HG03066 (cell line): Measurements from ENCODE around the gene FEM1A.
"Not testable (repeated sequence)": the region's sequence is repeated elsewhere in the genome, so short reads cannot be mapped to it uniquely, and the experiment has no call there.

Experiments
- ATAC-seq: cut with Tn5 transposase; IDR thresholded peaks from one replicate; pipeline ENCODE4 v1.9.1; 2021; ENCODE audit warnings: low read depth; ENCODE audit not compliant: unreplicated experiment

The FEM1A gene

DNA sequence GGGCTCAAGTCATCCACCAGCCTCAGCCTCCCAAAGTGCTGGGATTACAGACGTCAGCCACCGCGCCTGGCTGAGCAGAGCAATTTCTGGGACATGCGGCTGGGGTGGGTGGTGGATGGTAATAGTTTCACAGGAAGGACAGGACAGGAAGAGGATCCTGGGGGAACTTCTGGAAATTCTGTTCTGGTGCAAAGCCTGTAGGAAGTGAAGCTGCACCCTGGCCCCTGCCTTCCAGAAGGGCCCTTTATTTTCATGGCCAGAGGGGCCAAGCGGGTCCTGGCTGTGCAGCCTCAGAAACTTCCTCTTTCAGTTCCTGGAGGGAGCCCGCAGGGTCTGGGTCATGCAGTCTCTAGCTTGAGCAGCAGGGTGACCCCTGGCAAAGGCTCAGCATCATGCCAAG, 15.7 kb downstream of the FEM1A start:
- ATAC-seq: no peak

DNA sequence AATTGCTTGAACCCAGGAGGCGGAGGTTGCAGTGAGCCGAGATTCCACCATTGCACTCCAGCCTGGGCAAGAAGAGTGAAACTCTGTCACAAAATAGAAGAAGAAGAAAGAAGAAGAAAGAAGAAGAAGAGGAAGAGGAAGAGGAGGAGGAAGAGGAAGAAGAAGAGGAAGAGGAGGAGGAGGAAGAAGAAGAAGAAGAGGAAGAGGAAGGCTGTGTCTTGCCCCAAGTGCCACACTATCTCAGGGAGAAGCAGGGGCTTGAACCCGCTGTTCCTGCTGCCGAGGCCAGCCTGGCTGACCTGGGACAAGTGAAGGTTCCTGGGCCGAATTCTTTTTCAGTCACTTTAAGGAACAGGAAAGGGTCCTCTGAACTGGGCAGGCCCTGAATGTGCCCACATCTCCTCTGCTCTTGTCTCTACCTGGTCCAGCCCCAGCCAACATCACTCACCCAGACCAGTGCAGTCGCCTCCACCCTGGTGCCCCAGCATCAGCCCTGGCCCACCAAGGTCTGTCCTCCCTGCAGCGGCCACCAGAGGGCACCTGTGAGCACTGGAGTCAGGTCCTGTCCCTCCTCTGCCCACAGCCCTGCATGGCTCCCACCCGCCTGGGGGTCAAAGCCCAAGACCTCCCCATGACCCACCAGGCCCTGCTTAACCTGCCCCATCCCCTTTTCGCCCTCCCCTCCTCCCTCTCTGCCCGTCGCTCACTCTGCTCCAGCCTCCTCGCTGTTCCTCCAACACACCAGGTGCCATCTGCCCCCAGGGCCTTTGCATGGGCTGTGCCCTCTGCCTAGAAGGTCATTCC, 20.0 kb downstream of the FEM1A start:
- ATAC-seq: no peak

DNA sequence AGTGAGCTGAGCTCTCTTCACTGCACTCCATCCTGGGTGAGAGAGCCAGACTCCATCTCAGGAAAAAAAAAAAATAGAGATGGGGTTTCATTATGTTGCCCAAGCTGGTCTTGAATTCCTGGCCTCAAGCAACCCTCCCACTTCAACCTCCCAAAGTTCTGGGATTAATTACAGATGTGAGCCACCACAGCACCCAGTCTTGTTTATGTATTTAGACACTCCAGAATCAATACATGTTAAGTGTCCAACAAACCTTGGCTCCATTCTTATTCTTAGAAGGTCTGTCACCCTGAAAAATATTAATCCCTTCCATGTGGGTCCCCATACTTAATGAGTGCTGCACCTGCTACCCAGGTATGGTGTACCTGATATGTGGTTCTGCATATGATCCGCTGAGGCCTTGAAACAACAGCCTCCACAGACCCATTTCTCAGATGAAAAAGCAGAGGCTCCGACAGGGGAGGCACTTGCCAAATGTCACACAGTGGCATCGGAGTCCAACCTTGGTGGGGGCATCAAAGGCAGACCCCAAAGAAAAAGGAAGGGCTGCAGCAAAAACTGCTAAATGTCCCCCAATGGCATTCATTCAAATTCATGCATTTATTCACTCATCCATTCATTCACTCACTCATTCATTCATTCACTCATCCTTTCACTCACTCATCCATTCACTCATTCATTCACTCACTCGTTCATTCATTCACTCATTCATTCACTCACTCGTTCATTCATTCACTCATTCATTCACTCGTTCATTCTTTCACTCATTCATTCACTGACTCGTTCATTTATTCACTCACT, 23.3 kb downstream of the FEM1A start:
- ATAC-seq: no peak

DNA sequence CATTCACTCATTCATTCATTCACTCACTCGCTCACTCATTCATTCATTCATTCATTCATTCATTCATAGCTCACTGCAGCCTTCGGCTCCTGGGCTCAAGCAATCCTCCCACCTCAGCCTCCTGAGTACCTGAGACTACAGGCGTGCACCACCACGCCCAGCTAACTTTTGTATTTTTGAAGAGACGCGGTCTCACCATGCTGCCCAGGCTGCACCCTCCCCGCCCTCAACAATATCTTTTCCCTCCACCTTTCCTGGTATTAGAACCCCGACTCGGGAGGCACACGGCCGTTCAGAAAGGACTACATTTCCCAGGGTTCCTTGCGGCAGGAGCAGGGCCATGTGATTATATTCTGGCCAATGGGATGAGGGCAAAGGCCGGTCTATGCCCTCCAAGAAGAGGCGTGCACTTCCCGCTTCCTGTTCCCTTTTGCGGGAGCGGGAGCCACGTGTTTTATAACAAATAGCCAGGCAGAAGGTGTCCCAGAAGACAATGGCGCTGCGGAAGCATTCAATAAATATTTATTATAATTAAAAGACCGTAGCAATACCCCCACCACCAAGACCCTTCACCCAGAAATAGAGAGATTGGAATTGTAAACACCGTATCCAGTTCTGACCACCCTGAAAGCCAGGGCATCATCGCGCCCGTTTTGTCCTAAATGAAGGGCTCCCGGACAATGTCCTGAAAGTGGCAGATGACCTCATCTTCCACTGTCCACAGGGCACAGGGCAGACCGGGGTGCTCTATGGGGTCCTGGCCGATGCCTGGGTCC, 24.1 kb downstream of the FEM1A start:
- no peak for ATAC-seq

DNA sequence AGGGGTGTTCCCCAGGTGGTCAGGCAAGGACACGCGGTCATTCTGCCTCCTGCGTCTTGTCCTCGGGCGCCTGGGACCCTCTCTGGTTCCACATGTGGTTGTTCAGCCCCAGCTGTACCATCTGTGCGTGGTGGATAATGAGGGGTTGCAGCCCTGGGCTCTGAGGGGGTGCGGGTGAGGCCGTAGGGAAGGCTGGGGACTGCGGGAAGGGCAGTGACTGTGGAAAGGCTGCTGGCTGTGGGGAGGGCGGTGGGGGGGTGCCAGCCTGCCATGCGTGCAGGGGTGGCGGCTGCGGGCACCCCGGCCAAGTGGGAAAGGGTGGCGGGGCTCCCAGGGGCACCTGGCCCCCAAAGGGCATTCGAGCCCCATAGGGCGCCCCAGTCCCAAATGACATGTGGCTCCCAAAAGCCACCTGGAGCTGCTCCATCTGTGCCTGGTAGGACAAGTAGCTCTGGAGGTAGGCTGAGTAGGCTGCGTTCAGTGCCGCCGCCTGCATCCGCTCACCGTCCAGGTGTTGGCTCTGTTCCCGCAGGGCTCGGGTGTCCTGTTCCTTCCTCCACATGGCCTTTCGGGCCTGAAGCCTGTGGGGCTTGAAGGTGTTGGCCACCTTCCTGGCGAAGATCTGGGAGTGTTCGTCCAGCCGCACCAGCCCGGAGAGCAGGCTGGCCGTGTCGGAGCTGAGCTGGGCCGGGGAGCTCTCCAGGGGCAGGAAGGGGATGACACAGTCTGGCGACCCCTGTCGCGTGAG, 24.8 kb downstream of the FEM1A start:
- no peak for ATAC-seq

DNA sequence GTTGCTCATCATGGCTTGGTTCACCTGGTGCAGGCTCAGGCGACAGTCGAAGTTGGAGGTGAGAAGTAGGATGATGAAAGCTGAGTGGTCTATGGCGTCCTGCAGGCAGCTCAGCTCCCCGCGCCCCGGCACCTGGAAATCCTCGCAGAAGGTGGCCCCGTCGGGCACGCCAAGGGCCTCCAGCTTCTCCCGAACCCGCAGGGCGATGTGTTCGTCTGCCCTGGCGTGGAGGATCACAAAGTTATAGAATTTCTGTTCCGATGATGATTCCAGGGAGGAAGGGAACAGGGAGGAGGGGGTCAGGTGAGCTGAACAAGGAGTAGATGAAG, 25.4 kb downstream of the FEM1A start:
- no peak for ATAC-seq

DNA sequence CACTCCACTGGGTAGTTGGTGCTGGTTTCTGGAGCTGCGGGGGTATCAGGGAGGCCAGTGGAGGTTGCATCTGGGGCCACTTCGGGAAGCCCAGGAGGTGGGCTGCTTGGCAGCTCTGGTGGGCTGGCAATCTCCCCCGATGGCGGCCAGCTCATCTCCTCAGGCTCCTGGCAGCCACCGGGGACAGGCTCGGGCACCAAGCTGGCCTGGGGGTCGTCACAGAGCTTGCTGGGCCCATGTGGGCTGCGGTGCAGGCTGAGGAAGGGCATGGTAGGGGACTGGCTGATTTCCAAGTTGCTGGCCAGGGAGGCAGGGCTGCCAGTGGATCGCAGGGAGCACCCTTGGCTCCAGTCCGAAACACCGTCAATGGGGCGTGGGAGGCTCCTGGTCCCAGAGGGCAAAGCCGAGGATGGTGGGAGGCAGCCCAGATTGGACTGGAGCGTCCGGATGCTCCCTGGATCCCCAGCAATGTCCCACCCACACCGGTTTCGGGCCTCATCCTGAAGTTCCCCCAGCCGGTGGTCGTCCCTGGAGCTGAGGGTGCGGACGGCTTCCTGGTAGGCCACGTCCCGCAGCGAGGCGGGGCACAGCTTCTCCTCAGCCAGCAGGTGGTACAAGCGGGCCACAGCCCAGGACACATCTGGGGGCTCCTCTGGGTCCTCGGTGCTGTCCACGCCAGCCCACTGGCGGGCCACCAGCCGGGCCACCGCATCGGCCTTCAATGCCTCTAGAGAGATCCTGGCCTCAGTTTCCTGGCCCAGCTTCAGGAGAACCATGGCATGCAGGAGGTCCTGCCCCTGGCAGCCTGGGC, 26.1 kb downstream of the FEM1A start:
- ATAC-seq: no peak

DNA sequence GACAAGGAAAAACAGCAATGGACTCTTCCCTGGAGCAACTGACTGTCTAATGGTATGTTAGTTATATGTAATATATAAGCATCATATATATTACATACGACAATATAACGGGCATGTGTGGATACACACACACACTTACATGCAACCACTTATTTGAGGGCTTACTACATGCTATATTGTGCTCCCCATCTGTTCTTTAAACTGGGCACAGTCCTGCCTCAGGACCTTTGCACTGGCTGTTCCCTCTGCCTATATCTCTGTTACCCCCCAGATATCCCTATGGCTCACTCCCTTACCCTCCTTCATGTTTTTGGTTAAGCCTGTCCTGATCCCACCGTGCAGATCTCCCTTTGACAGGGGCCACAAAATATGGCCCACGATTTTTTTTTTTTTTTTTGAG, 29.7 kb downstream of the FEM1A start:
- ATAC-seq: no peak

DNA sequence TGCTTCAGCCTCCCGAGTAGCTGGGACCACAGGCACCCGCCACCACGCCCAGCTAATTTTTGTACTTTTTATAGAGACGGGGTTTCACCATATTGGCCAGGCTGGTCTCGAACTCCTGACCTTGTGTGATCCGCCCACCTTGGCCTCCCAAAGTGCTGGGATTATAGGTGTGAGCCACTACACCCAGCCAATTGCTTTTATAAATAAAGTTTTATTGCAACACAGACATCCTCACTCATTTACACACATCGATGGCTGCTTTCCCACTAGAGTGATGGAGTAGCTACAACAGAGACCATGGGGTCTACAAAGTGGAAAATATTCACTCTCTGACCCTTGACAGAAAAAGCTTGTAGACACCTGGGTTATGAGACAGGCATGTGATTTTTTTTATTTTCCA, 30.8 kb downstream of the FEM1A start:
- not testable (repeated sequence) for ATAC-seq

DNA sequence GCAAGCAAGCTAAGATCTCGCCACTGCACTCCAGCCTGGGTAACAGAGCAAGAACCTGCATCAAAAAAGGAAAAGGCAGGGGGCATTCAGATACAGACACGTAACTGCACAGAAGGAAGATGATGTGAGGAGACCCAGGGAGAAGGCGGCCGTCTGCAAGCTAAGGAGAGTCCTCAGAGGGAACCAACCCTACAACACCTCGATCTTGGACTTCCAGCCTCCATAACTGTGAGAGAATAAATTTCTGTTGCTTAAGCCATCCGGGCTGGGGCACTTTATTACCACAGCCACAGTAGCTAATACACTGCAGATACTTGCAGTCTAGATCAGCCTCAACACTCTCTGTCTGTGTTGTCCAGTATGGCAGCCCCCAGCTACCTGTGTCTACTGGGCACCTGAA, 32.0 kb downstream of the FEM1A start:
- ATAC-seq: no peak

DNA sequence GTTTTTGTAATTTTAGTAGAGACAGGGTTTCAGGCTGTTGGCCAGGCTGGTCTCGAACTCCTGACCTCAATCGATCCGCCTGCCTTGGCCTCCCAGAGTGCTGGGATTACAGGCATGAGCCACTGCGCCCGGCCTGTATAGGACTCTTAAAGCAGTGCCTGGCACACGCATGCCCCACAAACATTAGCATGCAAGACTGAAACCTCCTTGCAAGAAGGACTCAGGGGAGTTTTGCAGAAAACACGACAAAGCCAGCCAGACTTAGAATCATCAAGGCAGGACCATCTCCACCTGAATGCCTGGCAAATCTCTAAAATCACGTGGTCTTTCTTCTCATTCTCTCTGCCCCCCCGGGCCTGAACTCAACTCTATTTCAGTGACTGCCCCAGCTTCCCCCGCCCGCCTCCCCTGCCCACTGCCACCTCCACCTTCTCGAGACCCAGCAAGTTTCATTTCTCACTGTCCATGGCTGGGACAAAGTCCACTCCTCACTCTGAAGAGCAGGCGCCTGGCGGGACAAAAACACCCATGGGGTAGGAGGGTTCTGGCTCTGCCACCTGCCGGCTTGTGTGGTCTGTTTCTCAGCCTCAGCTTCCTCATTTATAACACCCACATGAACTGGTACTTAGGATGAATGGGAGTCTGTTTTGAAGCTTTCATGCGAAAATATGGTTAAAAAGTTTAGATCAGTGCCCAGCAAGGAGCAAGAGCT, 37.6 kb downstream of the FEM1A start:
- no peak for ATAC-seq

DNA sequence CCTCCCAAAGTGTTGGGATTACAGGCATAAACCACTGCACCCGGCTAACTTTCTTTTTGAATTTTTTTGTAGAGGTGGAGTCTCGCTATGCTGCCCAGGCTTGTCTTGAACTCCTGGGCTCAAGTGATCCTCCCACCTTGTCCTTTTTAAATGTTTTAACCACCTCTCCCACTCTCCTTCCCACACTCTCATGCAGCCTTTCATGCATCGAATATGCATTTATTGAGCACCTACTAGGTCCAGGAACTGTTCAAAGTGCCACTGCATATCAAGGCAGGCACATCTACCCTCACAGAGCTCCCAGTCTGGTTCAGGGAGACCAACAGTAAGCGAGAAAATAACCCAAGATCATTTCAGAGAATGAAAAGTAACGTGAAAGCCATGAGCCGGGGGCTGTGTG, 38.8 kb downstream of the FEM1A start:
- ATAC-seq: no peak

DNA sequence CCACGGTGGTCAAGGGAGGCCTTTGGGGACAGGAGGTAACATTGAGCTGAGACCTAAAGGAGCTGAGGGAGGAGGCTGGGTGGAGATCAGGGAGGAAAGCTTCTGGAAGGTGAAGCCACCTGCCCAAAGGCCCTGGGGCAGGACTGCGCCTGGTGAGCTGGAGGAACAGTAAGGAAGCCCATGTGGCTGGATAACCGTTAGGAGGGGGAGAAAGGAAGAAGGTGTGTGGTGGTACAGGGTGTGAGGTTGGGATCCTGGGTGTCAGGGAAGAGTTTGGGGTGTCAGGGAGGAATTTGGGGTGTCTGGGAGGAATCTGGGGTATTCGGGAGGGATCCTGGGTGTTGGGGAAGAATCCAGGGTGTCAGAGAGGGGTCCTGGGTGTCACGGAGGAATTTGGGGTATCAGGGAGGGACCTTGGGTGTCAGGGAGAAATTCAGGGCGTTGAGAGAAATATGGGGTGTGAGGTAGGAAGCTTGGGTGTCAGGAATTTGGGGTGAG, 39.3 kb downstream of the FEM1A start:
- no peak for ATAC-seq

DNA sequence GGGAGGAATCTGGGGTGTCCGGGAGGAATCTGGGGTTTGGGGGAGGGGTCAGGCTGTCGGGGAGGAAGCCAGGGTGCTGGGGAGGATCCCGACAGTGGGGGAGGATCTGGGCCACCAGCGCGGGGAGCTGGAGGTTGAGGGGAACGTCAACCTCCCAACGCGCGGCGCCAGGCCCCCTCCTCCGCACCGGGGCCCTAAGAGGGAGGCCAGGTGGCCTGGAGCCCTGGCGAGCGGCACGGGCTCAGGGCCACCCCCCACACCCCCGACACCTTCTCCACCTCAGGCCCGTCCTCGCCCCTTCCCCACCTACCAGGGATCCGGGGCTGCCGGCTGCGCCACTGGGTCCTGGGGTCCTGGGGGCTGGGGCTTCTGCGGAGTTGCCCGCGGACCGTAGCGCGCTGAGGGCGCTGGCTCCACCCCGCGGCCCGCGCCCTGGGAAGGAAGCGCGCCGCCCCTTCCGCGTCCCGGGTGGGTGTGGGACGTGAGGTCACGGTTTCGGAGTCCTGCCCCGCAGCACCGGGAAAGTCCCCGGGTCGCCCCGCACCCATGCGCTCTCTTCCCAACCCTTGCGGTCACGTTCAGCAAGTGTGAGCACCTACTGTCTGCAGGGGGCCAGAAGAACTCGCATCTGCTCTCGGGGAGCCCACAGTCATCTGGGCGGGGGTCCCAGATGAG, 39.9 kb downstream of the FEM1A start, which contains the start of gene TICAM1:
TSS of gene TICAM1 (minus strand) at position 409 of the 675 bp plus-strand sequence. CDS start 13,335 bp downstream, outside the sequence.
- ATAC-seq: peak; percentile 69

DNA sequence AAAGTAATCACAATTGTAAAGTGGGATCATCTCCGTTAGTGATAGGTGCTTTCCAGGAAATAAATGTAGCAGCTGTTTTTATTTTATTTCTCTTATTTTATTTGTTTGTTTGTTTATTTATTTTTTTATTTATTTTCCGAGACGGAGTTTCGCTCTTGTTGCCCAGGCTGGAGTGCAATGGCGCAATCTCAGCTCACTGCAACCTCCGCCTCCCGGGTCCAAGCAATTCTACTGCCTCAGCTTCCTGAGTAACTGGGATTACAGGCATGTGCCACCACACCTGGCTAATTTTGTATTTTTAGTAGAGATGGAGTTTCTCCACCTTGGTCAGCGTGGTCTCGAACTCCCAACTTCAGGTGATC, 40.4 kb downstream of the FEM1A start:
- not testable (repeated sequence) for ATAC-seq

DNA sequence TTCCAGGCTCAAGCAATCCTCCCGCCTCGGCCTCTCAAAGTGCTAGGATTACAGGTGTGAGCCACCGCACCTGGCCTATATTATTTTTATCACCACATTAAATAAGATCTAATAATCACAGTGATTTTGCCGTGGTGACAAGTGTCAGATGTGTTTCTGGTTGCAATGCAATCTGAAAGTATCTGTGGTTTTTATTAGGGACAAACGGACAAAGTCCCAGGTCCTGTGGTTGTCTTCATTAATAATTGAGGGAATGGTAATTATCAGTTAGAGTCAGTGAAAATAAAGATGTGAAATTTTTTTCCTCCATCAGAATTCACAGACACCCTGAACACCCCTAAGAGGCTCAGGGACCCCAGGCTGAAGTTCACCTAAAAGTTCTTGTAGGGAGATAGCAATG, 41.2 kb downstream of the FEM1A start:
- ATAC-seq: no peak

DNA sequence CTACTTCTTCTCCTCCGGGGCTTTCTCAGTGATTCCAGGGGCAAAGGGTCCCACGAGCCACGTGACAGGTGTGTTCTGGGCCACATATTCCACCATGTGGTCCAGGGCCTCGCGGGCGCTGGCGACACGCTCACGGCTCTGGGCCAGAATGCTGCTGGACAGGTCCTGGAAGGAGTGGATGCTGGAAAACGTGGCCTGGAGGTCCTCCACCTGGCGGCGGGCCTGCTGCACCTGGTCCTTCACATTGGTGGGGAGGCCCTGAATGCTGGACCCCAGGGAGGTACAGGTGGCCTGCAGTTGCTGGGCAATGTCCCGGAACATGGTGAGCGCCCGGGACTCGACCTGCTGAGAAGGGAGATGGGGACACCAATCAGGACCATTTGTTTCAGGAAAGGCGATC, 47.7 kb downstream of the FEM1A start:
- ATAC-seq: no peak

DNA sequence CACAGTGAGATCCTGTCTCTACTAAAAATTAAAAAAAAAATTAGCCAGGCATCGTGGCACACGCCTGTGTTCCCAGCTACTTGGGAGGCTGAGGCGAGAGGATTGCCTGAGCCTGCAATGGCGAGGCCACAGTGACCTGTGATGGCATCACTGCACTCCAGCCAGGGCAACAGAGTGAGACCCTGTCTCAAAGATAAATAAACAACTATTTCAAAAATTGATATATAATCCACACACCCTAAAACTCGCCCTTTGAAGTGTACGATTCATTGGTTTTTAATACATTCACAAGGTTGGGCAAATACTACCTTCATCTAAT, 52.1 kb downstream of the FEM1A start:
- no peak for ATAC-seq
